GM12801 (cell line): ENCODE results near the gene ALOX15.

ENCODE experiments used
- CTCF ChIP-seq: IDR thresholded peaks from one replicate; pipeline ENCODE4 v1.5.1; 2011; ENCODE audit warnings: control low read depth; ENCODE audit not compliant: insufficient read length; ENCODE audit errors: extremely low read depth

The ALOX15 gene

GRCh38 chr17:4617590-4618351, 23.7 kb downstream of the ALOX15 start:
- TF ChIP-seq CTCF: no peak

- no peak for TF ChIP-seq CTCF
Observed at GRCh38 chr17:4617090-4617489, 24.4 kb downstream of the ALOX15 start.

GRCh38 chr17:4616476-4616875, 25.0 kb downstream of the ALOX15 start:
- TF ChIP-seq CTCF: no peak

- no peak for TF ChIP-seq CTCF
Observed at GRCh38 chr17:4610656-4611055, 30.8 kb downstream of the ALOX15 start.

- no peak for TF ChIP-seq CTCF
Observed at GRCh38 chr17:4610162-4610561, 31.3 kb downstream of the ALOX15 start.

- no peak for TF ChIP-seq CTCF
Observed at GRCh38 chr17:4609761-4610160, 31.7 kb downstream of the ALOX15 start.

GRCh38 chr17:4607773-4608187, 33.7 kb downstream of the ALOX15 start:
- no peak for TF ChIP-seq CTCF
